ENCODE results near the gene KCNIP4. TPM values are rescaled to one million over a fixed set of nuclear protein-coding genes. Genes with fewer than 3 reads are reported as not detected.

The KCNIP4 gene
- total RNA-seq, 4 donors from 2014 or later: 0.19 to 0.50 (median 0.34) TPM; not detected in 1

GRCh38 chr4:21474195-21474594, 474.4 kb downstream of the KCNIP4 start:
- no peak overlapping the region for H3K4me3 ChIP-seq
- no peaks in the 10 kb centered on the region for H3K36me3 ChIP-seq
- H3K27me3 ChIP-seq: no peaks in the 10 kb centered on the region
- no peaks in the 10 kb centered on the region for H3K4me1 ChIP-seq
- 88% methylated on average over 3 of the region's 3 CpGs for WGBS
- no peak overlapping the region for H3K27ac ChIP-seq (replicated peaks in 1 of 4)
- H3K9me3 ChIP-seq: no peaks in the 10 kb centered on the region
- intact Hi-C loops (cut with DNase I): no loop called here
- no peak for DNase-seq (ENCODE audit: extremely low spot score)
- TF ChIP-seq POLR2AphosphoS5 (IDR thresholded peaks at IDR 0.05): no peak
- no peak for TF ChIP-seq CTCF (IDR thresholded peaks at IDR 0.05)
- no peak for TF ChIP-seq POLR2A (IDR thresholded peaks at IDR 0.05; ENCODE audit: low read depth)
- TF ChIP-seq EP300 (IDR thresholded peaks at IDR 0.05): no peak

- no peaks in the 10 kb centered on the region for H3K4me1 ChIP-seq
- intact Hi-C loops (cut with DNase I): no loop called here
- DNase-seq (ENCODE audit: extremely low spot score): no peak
- no peak overlapping the region for H3K4me3 ChIP-seq
- WGBS: 12% methylated on average over 1 of the region's 1 CpG
- TF ChIP-seq POLR2A (IDR thresholded peaks at IDR 0.05; ENCODE audit: low read depth) (no peak), CTCF (IDR thresholded peaks at IDR 0.05) (no peak), EP300 (IDR thresholded peaks at IDR 0.05) (no peak), POLR2AphosphoS5 (IDR thresholded peaks at IDR 0.05) (no peak)
- no peaks in the 10 kb centered on the region for H3K27me3 ChIP-seq
- H3K27ac ChIP-seq (replicated peaks in 1 of 4): no peak overlapping the region
- no peaks in the 10 kb centered on the region for H3K36me3 ChIP-seq
- H3K9me3 ChIP-seq: no peaks in the 10 kb centered on the region
Observed at GRCh38 chr4:21470535-21470934, 478.0 kb downstream of the KCNIP4 start.

GRCh38 chr4:21469438-21470300, 478.9 kb downstream of the KCNIP4 start:
- intact Hi-C loops (cut with DNase I): loop anchor here (2.0 kb wide), 1 partner anchor 697 kb away; no protein-coding TSS in a partner anchor
- no peak overlapping the region for H3K27ac ChIP-seq (replicated peaks in 1 of 4)

GRCh38 chr4:21467551-21467950, 481.0 kb downstream of the KCNIP4 start:
- WGBS: 97% methylated on average over 4 of the region's 4 CpGs

More at GRCh38 chr4:21469438-21470300, 478.9 kb downstream of the KCNIP4 start:
- Histone ChIP-seq H3K4me1 (no peaks in the 10 kb centered on the region), H3K36me3 (no peaks in the 10 kb centered on the region), H3K27me3 (no peaks in the 10 kb centered on the region), H3K9me3 (no peaks in the 10 kb centered on the region), H3K4me3 (no peak overlapping the region)
- TF ChIP-seq CTCF (IDR thresholded peaks at IDR 0.05): peak; percentile 32 to 40 (median 38)
- TF ChIP-seq EP300 (IDR thresholded peaks at IDR 0.05): no peak
- no peak for DNase-seq (ENCODE audit: extremely low spot score)
- WGBS: 54% methylated on average over 9 of the region's 9 CpGs

More at GRCh38 chr4:21467551-21467950, 481.0 kb downstream of the KCNIP4 start:
- Histone ChIP-seq H3K27me3 (no peaks in the 10 kb centered on the region), H3K4me3 (no peak overlapping the region), H3K36me3 (no peaks in the 10 kb centered on the region), H3K27ac (replicated peaks in 1 of 4) (no peak overlapping the region), H3K9me3 (no peaks in the 10 kb centered on the region), H3K4me1 (no peaks in the 10 kb centered on the region)
- TF ChIP-seq POLR2A (IDR thresholded peaks at IDR 0.05; ENCODE audit: low read depth) (no peak), CTCF (IDR thresholded peaks at IDR 0.05) (no peak), POLR2AphosphoS5 (IDR thresholded peaks at IDR 0.05) (no peak), EP300 (IDR thresholded peaks at IDR 0.05) (no peak)
- intact Hi-C loops (cut with DNase I): no loop called here
- DNase-seq (ENCODE audit: extremely low spot score): no peak

Data from esophagus muscularis mucosa (tissue), 4 donors.